Mesendoderm (in vitro differentiated cells): Measurements from ENCODE around the gene DHRS3.
A peak's percentile ranks its signal among the peaks of the same experiment; 100 is the strongest.

ENCODE experiments used
- DNase-seq: peaks from one replicate; pipeline ENCODE4 v3.0.0; 2013
- H2AK5ac ChIP-seq: 2 replicates; pipeline ENCODE4 v1.6.1; 2013; ENCODE audit warnings: low read length, inconsistent platforms
- H2BK120ac ChIP-seq: 2 replicates; pipeline ENCODE4 v1.6.1; 2013; ENCODE audit warnings: low read depth, mild to moderate bottlenecking, low read length, moderate library complexity, mixed read lengths
- H2BK15ac ChIP-seq: replicated peaks from 2 replicates; pipeline ENCODE4 v1.6.1; 2013; ENCODE audit warnings: low read depth, mild to moderate bottlenecking, moderate library complexity
- H2BK5ac ChIP-seq: 2 replicates; pipeline ENCODE4 v1.6.1; 2013; ENCODE audit warnings: low read length, inconsistent platforms
- H3K18ac ChIP-seq: 2 replicates; pipeline ENCODE4 v1.6.1; 2013; ENCODE audit warnings: mild to moderate bottlenecking, low read length, mixed read lengths
- H3K23ac ChIP-seq: one replicate; pipeline ENCODE4 v1.6.1; 2013; ENCODE audit warnings: low read length
- H3K27ac ChIP-seq: 2 replicates; pipeline ENCODE4 v1.5.1; 2013; ENCODE audit warnings: low read depth, mild to moderate bottlenecking, inconsistent platforms, low read length, moderate library complexity
- H3K27me3 ChIP-seq: 2 replicates; pipeline ENCODE4 v1.6.1; 2013; ENCODE audit warnings: low read length, control low read depth, mild to moderate bottlenecking, inconsistent platforms; ENCODE audit not compliant: insufficient read depth, poor library complexity
- H3K36me3 ChIP-seq: 2 replicates; pipeline ENCODE4 v1.6.1; 2013; ENCODE audit warnings: low read length, inconsistent platforms; ENCODE audit not compliant: control insufficient read depth, insufficient read depth
- H3K4ac ChIP-seq: one replicate; pipeline ENCODE4 v1.6.1; 2013; ENCODE audit warnings: low read depth, mild to moderate bottlenecking, low read length, moderate library complexity
- H3K4me1 ChIP-seq: 2 replicates; pipeline ENCODE4 v1.6.1; 2013; ENCODE audit warnings: low read depth, low read length, inconsistent platforms; ENCODE audit not compliant: control insufficient read depth
- H3K4me2 ChIP-seq: 2 replicates; pipeline ENCODE4 v1.6.1; 2013; ENCODE audit warnings: low read length
- H3K4me3 ChIP-seq: 2 replicates; pipeline ENCODE4 v1.5.1; 2013; ENCODE audit warnings: mild to moderate bottlenecking, low read length
- H3K56ac ChIP-seq: one replicate; pipeline ENCODE4 v1.6.1; 2013; ENCODE audit warnings: low read length
- H3K79me1 ChIP-seq: 2 replicates; pipeline ENCODE4 v1.6.1; 2013; ENCODE audit warnings: low read length, inconsistent platforms
- H3K79me2 ChIP-seq: 2 replicates; pipeline ENCODE4 v1.6.1; 2013; ENCODE audit warnings: mild to moderate bottlenecking, low read length; ENCODE audit not compliant: control insufficient read depth, insufficient read depth
- H3K9ac ChIP-seq: 2 replicates; pipeline ENCODE4 v1.6.1; 2013; ENCODE audit warnings: low read length, inconsistent platforms
- H4K5ac ChIP-seq: one replicate; pipeline ENCODE4 v1.6.1; 2013; ENCODE audit warnings: low read length
- H4K8ac ChIP-seq: one replicate; pipeline ENCODE4 v1.6.1; 2013; ENCODE audit warnings: low read depth, mild to moderate bottlenecking, control low read depth, low read length, moderate library complexity
- WGBS: extraction: QIAGEN DNeasy Blood & Tissue Kit; methylation state at CpG from one replicate; pipeline ENCODE4 v1.1.7; 2013; ENCODE audit warnings: low lambda C conversion rate, missing lambda C conversion rate; ENCODE audit not compliant: insufficient coverage; ENCODE audit errors: extremely low coverage; 5-methylcytosine and 5-hydroxymethylcytosine counted together

Gene DHRS3

GRCh38 chr1:12561121-12561520, 56.9 kb downstream of the DHRS3 start:
- H2BK15ac ChIP-seq: no peak overlapping the region
- no peak overlapping the region for H3K27ac ChIP-seq
- no peak overlapping the region for H3K56ac ChIP-seq
- no peak for DNase-seq
- no peak overlapping the region for H3K18ac ChIP-seq
- no peaks in the 10 kb centered on the region for H3K36me3 ChIP-seq
- no peak overlapping the region for H3K9ac ChIP-seq
- H3K4me3 ChIP-seq: no peak overlapping the region
- no peaks in the 10 kb centered on the region for H3K79me1 ChIP-seq
- peak overlapping the region; percentile 24 for H3K23ac ChIP-seq
- no peak overlapping the region for H4K8ac ChIP-seq
- no peaks in the 10 kb centered on the region for H3K79me2 ChIP-seq
- H2BK120ac ChIP-seq: no peak overlapping the region
- no peak overlapping the region for H3K4me2 ChIP-seq
- no peak overlapping the region for H2BK5ac ChIP-seq
- WGBS: no CpG with 5 or more reads among the region's 7 CpGs
- no peaks in the 10 kb centered on the region for H3K27me3 ChIP-seq
- no peak overlapping the region for H3K4ac ChIP-seq
- H3K4me1 ChIP-seq: no peaks in the 10 kb centered on the region
- no peak overlapping the region for H2AK5ac ChIP-seq
- no peak overlapping the region for H4K5ac ChIP-seq

- Histone ChIP-seq H3K79me1 (no peaks in the 10 kb centered on the region), H3K27me3 (no peaks in the 10 kb centered on the region), H3K56ac (no peak overlapping the region), H3K27ac (no peak overlapping the region), H3K4me3 (no peak overlapping the region), H3K23ac (no peak overlapping the region), H3K4ac (no peak overlapping the region), H3K79me2 (no peaks in the 10 kb centered on the region), H3K4me2 (no peak overlapping the region), H3K4me1 (no peaks in the 10 kb centered on the region), H2BK15ac (no peak overlapping the region), H2AK5ac (no peak overlapping the region), H3K36me3 (no peaks in the 10 kb centered on the region), H2BK120ac (no peak overlapping the region), H2BK5ac (no peak overlapping the region), H4K8ac (no peak overlapping the region), H3K18ac (no peak overlapping the region), H3K9ac (no peak overlapping the region), H4K5ac (no peak overlapping the region)
- no CpG with 5 or more reads among the region's 17 CpGs for WGBS
- no peak for DNase-seq
Measured at GRCh38 chr1:12556957-12557935, 60.8 kb downstream of the DHRS3 start.

DNA sequence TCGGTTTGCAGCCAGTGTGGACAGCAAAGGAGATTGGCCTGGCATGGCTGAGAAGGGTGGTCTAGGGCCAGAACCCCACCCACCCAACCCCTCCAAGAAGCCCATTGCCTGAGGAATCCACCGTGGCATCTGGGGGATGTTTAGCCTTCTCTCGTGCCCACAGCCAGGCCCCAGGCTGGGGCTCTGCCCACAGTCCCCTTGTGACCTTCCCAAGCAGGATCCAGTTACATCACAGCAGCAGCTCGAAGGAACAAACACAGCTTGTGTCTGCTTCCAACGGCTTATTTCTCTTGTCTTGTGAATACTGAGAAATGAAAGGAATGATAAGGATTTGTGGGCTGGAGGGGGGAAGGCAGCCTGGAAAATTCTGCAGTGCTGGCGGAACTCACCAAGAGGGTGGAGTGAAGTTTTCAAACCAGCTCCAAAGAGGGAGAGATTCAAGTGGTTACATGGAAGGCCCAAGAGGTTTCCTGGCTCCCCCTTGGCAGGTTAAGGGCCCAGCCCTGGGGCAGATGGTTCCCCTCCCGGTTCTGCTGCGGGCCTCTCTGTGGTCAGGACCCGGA, 61.6 kb downstream of the DHRS3 start:
- WGBS: no CpG with 5 or more reads among the region's 9 CpGs

GRCh38 chr1:12555411-12556367, 62.3 kb downstream of the DHRS3 start:
- no peaks in the 10 kb centered on the region for H3K27me3 ChIP-seq
- no peak overlapping the region for H3K4ac ChIP-seq
- H2BK120ac ChIP-seq: no peak overlapping the region
- H3K18ac ChIP-seq: no peak overlapping the region
- H3K4me2 ChIP-seq: no peak overlapping the region
- H3K27ac ChIP-seq: no peak overlapping the region
- H3K56ac ChIP-seq: no peak overlapping the region
- WGBS: no CpG with 5 or more reads among the region's 13 CpGs
- no peak overlapping the region for H4K5ac ChIP-seq
- H3K4me1 ChIP-seq: no peaks in the 10 kb centered on the region
- H3K4me3 ChIP-seq: no peak overlapping the region
- no peaks in the 10 kb centered on the region for H3K79me2 ChIP-seq
- H2AK5ac ChIP-seq: no peak overlapping the region
- H4K8ac ChIP-seq: no peak overlapping the region
- no peak for DNase-seq
- H3K79me1 ChIP-seq: no peaks in the 10 kb centered on the region
- no peak overlapping the region for H3K9ac ChIP-seq
- H3K23ac ChIP-seq: no peak overlapping the region
- no peak overlapping the region for H2BK5ac ChIP-seq
- H2BK15ac ChIP-seq: no peak overlapping the region
- H3K36me3 ChIP-seq: no peaks in the 10 kb centered on the region

More for the DNA sequence above, 61.6 kb downstream of the DHRS3 start:
- Histone ChIP-seq H2AK5ac (no peak overlapping the region), H3K4me1 (no peaks in the 10 kb centered on the region), H3K56ac (no peak overlapping the region), H3K4me3 (no peak overlapping the region), H3K79me1 (no peaks in the 10 kb centered on the region), H3K27ac (no peak overlapping the region), H3K4me2 (no peak overlapping the region), H3K4ac (no peak overlapping the region), H3K18ac (no peak overlapping the region), H2BK120ac (no peak overlapping the region), H2BK5ac (no peak overlapping the region), H2BK15ac (no peak overlapping the region), H3K36me3 (no peaks in the 10 kb centered on the region), H4K5ac (no peak overlapping the region), H3K27me3 (no peaks in the 10 kb centered on the region), H3K23ac (no peak overlapping the region), H3K9ac (no peak overlapping the region), H3K79me2 (no peaks in the 10 kb centered on the region), H4K8ac (no peak overlapping the region)
- peak; percentile 81 for DNase-seq

GRCh38 chr1:12554521-12555305, 63.3 kb downstream of the DHRS3 start:
- no peak overlapping the region for H2BK120ac ChIP-seq
- WGBS: no CpG with 5 or more reads among the region's 18 CpGs
- no peaks in the 10 kb centered on the region for H3K79me2 ChIP-seq
- no peaks in the 10 kb centered on the region for H3K36me3 ChIP-seq
- H3K9ac ChIP-seq: no peak overlapping the region
- no peaks in the 10 kb centered on the region for H3K4me1 ChIP-seq
- H2BK5ac ChIP-seq: no peak overlapping the region
- H2BK15ac ChIP-seq: no peak overlapping the region
- no peak overlapping the region for H4K5ac ChIP-seq
- no peak for DNase-seq
- no peak overlapping the region for H3K4me2 ChIP-seq
- no peak overlapping the region for H3K4me3 ChIP-seq
- no peak overlapping the region for H2AK5ac ChIP-seq
- no peak overlapping the region for H3K23ac ChIP-seq
- no peak overlapping the region for H3K56ac ChIP-seq
- no peaks in the 10 kb centered on the region for H3K79me1 ChIP-seq
- H3K27ac ChIP-seq: no peak overlapping the region
- H3K18ac ChIP-seq: no peak overlapping the region
- H4K8ac ChIP-seq: no peak overlapping the region
- no peak overlapping the region for H3K4ac ChIP-seq
- no peaks in the 10 kb centered on the region for H3K27me3 ChIP-seq
